Hematopoietic multipotent progenitor cell treated with erythropoietin and hydrocortisone succinate and interleukin-3 and kit ligand, for 17 days (in vitro differentiated cells): Measurements from ENCODE around the gene SYNJ1.
"Not testable (repeated sequence)": the region's sequence is repeated elsewhere in the genome, so short reads cannot be mapped to it uniquely, and the experiment has no call there.

Experiments
- DNase-seq: peaks from one replicate; pipeline ENCODE4 v3.0.0-alpha.2; 2015; ENCODE audit warnings: low spot score

Gene SYNJ1

GRCh38 chr21:32611471-32611997 lies 116.3 kb downstream of the SYNJ1 start:
- DNase-seq: no peak

- not testable (repeated sequence) for DNase-seq
Measured at GRCh38 chr21:32610940-32611339, 116.9 kb downstream of the SYNJ1 start.

GRCh38 chr21:32608851-32609250 lies 119.0 kb downstream of the SYNJ1 start:
- no peak for DNase-seq

- no peak for DNase-seq
Measured at GRCh38 chr21:32605469-32605868, 122.3 kb downstream of the SYNJ1 start.

DNA sequence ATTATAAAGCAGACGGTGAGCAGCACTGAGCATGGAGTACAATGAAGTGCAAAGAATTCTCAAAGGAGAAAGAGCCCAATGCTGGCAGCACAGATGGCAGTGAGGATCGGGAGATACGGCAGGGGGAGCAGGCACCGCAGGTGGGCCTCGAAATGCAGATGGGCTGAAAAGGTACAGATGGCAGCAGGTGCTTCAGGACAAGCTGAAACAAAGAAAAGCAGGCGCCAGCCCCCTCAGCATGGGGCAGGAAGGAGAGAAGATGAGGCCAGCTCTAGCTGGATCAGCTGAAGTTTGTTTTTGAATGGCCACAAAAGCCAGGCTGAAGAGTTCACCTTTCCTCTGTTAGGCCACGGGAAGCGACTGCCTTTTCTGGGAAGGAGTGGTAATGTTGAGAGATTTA lies 123.3 kb downstream of the SYNJ1 start:
- DNase-seq: no peak

- no peak for DNase-seq
Measured at GRCh38 chr21:32603131-32603530, 124.7 kb downstream of the SYNJ1 start.

DNA sequence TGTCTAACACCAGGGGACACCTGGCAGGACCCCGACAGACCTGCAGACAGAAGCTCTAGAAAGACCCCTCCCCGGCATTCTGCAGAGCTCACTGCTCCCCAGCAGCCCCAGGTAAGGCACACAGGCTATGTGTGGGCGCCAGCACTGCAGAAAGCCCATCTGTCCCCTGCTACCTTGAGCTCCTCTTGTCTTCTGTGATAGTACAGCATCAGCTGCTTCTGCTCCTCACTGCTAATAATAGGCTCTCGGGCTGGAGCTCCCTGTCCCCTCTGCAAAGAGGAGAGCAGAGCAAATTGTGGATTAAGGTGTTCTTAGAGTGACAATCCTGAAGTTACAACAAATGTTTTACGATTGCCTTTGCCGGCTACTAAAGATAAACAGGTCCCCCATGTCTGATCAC lies 125.7 kb downstream of the SYNJ1 start:
- DNase-seq: no peak

GRCh38 chr21:32599526-32599925 lies 128.3 kb downstream of the SYNJ1 start:
- no peak for DNase-seq

- DNase-seq: no peak
Measured at GRCh38 chr21:32599091-32599490, 128.7 kb downstream of the SYNJ1 start.

GRCh38 chr21:32597205-32597604 lies 130.6 kb downstream of the SYNJ1 start:
- no peak for DNase-seq

DNA sequence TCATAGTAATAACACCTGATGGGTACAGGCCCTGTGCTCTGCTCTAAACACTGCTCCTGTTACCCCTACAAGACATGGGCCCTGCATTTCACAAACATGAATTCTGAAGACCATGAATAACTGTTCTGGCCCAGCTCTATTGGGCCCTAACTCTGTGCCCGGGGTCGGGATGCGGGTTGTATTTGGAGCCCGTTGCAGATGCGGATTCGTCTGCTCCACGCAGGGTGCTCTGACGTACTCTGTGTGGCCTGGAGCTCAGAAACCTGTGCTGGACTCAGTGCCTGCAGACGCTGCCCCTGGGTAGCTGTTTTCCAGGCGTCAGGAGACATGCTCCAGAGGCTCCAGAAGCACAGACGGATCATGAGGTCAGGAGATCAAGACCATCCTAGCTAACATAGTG lies 132.4 kb downstream of the SYNJ1 start:
- DNase-seq: no peak

GRCh38 chr21:32593690-32594089 lies 134.1 kb downstream of the SYNJ1 start:
- no peak for DNase-seq

DNA sequence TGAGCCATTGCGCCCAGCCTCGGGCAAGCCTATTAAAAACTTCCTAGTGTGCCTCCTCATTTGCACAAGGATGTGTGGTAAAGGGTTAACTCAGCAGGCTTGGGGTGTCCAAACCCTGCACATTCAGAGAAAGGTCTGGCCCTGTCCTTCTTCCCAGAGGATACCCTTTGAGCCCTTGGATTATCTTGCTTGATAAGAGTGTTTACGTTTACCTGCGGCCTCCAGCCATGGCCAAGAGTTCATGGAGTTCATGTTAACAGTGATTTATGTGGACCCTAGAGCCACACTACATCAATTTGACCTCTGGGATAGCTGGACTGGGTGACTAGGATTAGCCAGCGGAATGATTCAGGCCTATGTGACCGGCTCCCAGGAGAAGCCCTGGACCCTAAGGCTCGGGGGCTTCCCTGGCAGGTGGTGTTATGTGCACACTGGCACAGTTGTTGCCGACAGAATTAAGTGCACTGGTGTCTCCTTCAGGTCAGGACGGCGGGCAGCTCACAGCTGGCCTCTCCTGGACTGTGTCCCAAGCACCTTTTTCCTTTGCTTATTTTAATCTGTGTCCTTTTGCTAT lies 134.8 kb downstream of the SYNJ1 start:
- no peak for DNase-seq

- DNase-seq: no peak
Measured at GRCh38 chr21:32590130-32590529, 137.7 kb downstream of the SYNJ1 start.

GRCh38 chr21:32587651-32588050 lies 140.2 kb downstream of the SYNJ1 start:
- no peak for DNase-seq

GRCh38 chr21:32587120-32587519 lies 140.7 kb downstream of the SYNJ1 start:
- DNase-seq: no peak

DNA sequence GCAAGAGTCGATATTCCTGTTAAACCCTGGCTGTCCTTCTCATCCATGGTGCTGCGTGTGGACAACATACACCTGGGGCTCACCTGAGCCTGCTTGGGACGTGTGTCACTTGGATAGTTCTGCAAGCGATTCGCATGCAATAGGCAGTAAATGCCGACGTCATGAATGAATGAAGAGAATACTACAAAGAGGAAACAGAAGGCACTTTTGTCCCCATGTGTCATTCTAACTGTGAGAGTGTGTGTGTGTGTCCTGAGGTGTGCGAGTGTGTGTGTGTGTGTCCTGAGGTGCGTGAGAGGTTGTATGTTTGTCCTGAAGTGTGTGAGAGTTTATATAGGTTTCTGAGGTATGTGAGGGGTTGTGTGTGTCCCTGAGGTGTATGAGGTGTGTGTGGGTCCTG lies 141.8 kb downstream of the SYNJ1 start:
- no peak for DNase-seq

DNA sequence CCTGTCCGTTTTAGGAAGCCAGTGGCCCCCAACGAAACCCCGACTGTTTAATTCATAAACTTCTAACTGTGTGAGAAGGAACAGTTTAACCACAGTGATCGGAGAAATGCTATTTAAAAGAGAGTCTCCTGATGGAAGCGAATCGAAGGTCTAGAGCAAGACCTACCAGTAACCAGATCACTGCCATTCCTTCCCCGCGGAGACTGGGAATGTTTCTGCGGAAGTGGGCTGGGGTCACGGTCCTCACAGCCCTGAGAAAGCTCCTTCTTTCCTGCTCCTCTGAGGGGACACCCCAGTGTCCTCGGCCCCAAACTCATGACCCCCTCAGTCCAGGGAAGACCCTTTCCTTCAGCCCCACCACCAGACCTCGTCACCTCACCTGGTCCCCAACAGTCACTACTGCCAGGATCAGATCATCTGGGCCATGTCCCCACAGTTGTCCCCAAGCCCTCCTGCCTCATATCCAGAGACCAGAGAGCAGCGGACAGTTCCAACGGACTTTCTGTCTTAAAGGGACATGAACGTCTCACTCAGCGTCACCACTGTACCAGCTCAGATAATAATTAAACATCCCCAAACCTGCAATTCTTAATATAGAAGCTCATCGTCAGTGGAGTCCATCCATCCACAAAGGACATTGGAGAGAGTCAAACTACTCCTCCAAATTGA lies 142.6 kb downstream of the SYNJ1 start, which contains the start of gene TCP10L:
Gene TCP10L (minus strand): TSS at position 482 of the 669 bp plus-strand sequence. CDS start 1,219 bp downstream, outside the sequence.
- no peak for DNase-seq

DNA sequence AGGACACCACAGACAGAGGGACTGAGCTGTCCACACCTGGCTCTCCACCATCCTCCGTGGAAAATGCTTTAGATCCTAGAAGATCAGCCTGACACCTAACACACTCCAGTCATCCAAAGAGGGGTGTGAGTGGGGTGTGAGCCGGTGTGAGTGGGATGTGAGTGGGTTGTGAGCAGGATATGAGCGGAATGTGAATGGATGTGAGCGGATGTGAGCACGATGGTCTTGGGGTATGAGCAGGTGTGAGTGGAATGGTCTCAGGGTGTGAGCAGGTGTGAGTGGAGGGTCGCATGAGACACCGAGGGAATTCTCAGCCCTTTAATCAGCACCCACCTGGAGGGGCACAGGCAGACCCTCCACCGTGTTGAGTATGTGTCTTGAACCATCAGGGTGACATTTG lies 143.3 kb downstream of the SYNJ1 start:
- DNase-seq: no peak

GRCh38 chr21:32581732-32582131 lies 146.1 kb downstream of the SYNJ1 start:
- no peak for DNase-seq

GRCh38 chr21:32580949-32581348 lies 146.9 kb downstream of the SYNJ1 start:
- DNase-seq: no peak
